ENCODE results near the gene IFNA2. TPM values are rescaled to one million over a fixed set of nuclear protein-coding genes. Genes with fewer than 3 reads are reported as not detected.
A peak's percentile ranks its signal among the peaks of the same experiment; 100 is the strongest.
"Not testable (repeated sequence)": the region's sequence is repeated elsewhere in the genome, so short reads cannot be mapped to it uniquely, and the experiment has no call there.

The IFNA2 gene
- total RNA-seq, result not detected
- long read RNA-seq, result 0 reads

- Histone ChIP-seq H3K27me3 (ENCODE audit: low read depth) (peaks cover 84% of the 10 kb centered on the region), H3K27ac (replicated peaks) (no peak within 1 kb of the TSS), H3K4me3 (no peak within 1 kb of the TSS), H3K9me3 (replicated peaks) (no peaks in the 10 kb centered on the region), H3K36me3 (no peaks in the 10 kb centered on the region), H3K4me1 (no peaks in the 10 kb centered on the region)
- no peak for TF ChIP-seq CTCF (IDR thresholded peaks at IDR 0.05; ENCODE audit: borderline replicate concordance)
- DNase-seq, result no peak
- intact Hi-C loops (cut with micrococcal nuclease), result no loop called here
Measured at GRCh38 chr9:21385131-21385670, at the start of gene IFNA2. Gene IFNA2 (minus strand): TSS chr9:21385398. CDS start chr9:21385329, 69 bp downstream.

- intact Hi-C loops (cut with micrococcal nuclease); H3K4me3 ChIP-seq; H3K36me3 ChIP-seq; H3K27ac ChIP-seq (replicated peaks); H3K9me3 ChIP-seq (replicated peaks); DNase-seq; H3K4me1 ChIP-seq: not testable (repeated sequence)
- H3K27me3 ChIP-seq (ENCODE audit: low read depth), result peaks cover 51% of the 10 kb centered on the region
Measured at GRCh38 chr9:21435015-21435383, 49.8 kb upstream of the IFNA2 start.

- Histone ChIP-seq H3K4me3 (no peak overlapping the region), H3K4me1 (no peaks in the 10 kb centered on the region), H3K27ac (replicated peaks) (no peak overlapping the region), H3K27me3 (ENCODE audit: low read depth) (peaks cover 56% of the 10 kb centered on the region), H3K9me3 (replicated peaks) (no peaks in the 10 kb centered on the region), H3K36me3 (no peaks in the 10 kb centered on the region)
- TF ChIP-seq CTCF (IDR thresholded peaks at IDR 0.05; ENCODE audit: borderline replicate concordance), result peak; percentile 52
- intact Hi-C loops (cut with micrococcal nuclease), result no loop called here
- no peak for DNase-seq
Measured at GRCh38 chr9:21434202-21435014, 49.2 kb upstream of the IFNA2 start.

GRCh38 chr9:21432672-21433425 lies 47.7 kb upstream of the IFNA2 start:
- intact Hi-C loops (cut with micrococcal nuclease), result no loop called here
- no peak overlapping the region for H3K4me3 ChIP-seq
- DNase-seq, result no peak
- no peak overlapping the region for H3K27ac ChIP-seq (replicated peaks)
- no peak for TF ChIP-seq CTCF (IDR thresholded peaks at IDR 0.05; ENCODE audit: borderline replicate concordance)
- H3K27me3 ChIP-seq (ENCODE audit: low read depth), result peaks cover 58% of the 10 kb centered on the region
- no peaks in the 10 kb centered on the region for H3K4me1 ChIP-seq
- H3K9me3 ChIP-seq (replicated peaks), result no peaks in the 10 kb centered on the region
- H3K36me3 ChIP-seq, result no peaks in the 10 kb centered on the region

- H3K27me3 ChIP-seq (ENCODE audit: low read depth), result peaks cover 47% of the 10 kb centered on the region
- intact Hi-C loops (cut with micrococcal nuclease), result no loop called here
- no peak overlapping the region for H3K27ac ChIP-seq (replicated peaks)
- no peak overlapping the region for H3K4me3 ChIP-seq
- no peaks in the 10 kb centered on the region for H3K36me3 ChIP-seq
- no peaks in the 10 kb centered on the region for H3K4me1 ChIP-seq
- TF ChIP-seq CTCF (IDR thresholded peaks at IDR 0.05; ENCODE audit: borderline replicate concordance), result no peak
- no peak for DNase-seq
- no peaks in the 10 kb centered on the region for H3K9me3 ChIP-seq (replicated peaks)
Measured at GRCh38 chr9:21429191-21429590, 44.0 kb upstream of the IFNA2 start.

Data from left ventricle myocardium inferior (tissue), 1 donor.